GM21367 (cell line): ENCODE data around the gene NPY.
"Not testable (repeated sequence)": the region's sequence is repeated elsewhere in the genome, so short reads cannot be mapped to it uniquely, and the experiment has no call there.

Source experiments
- ATAC-seq: cut with Tn5 transposase; IDR thresholded peaks from one replicate; pipeline ENCODE4 v1.9.1; 2021; ENCODE audit not compliant: unreplicated experiment

The NPY gene

GRCh38 chr7:24283897-24284698 lies at the start of gene NPY:
Gene NPY, plus strand, starts transcription at chr7:24284190. Its CDS starts 1,051 bp downstream, at chr7:24285241.
- no peak for ATAC-seq

GRCh38 chr7:24239260-24239659 lies 44.7 kb upstream of the NPY start:
- ATAC-seq: no peak

GRCh38 chr7:24241206-24241605 lies 42.8 kb upstream of the NPY start:
- ATAC-seq: no peak

GRCh38 chr7:24244554-24244953 lies 39.4 kb upstream of the NPY start:
- no peak for ATAC-seq

- ATAC-seq: no peak
Measured at GRCh38 chr7:24245362-24245761, 38.6 kb upstream of the NPY start.

- no peak for ATAC-seq
Measured at GRCh38 chr7:24249266-24249665, 34.7 kb upstream of the NPY start.

GRCh38 chr7:24251568-24251967 lies 32.4 kb upstream of the NPY start:
- no peak for ATAC-seq

- no peak for ATAC-seq
Measured at GRCh38 chr7:24255139-24255538, 28.9 kb upstream of the NPY start.

GRCh38 chr7:24258324-24258723 lies 25.7 kb upstream of the NPY start:
- not testable (repeated sequence) for ATAC-seq

GRCh38 chr7:24271938-24272337 lies 12.1 kb upstream of the NPY start:
- ATAC-seq: no peak

GRCh38 chr7:24279512-24279911 lies 4.5 kb upstream of the NPY start:
- ATAC-seq: no peak

- no peak for ATAC-seq
Measured at GRCh38 chr7:24283554-24283896, 465 bp upstream of the NPY start.

- no peak for ATAC-seq
Measured at GRCh38 chr7:24284699-24285506, 913 bp downstream of the NPY start.

- ATAC-seq: peak; percentile 99
Measured at GRCh38 chr7:24290004-24290641, 6.1 kb downstream of the NPY start.

GRCh38 chr7:24291271-24291670 lies 7.3 kb downstream of the NPY start:
- ATAC-seq: no peak

- no peak for ATAC-seq
Measured at GRCh38 chr7:24297362-24297761, 13.4 kb downstream of the NPY start.

GRCh38 chr7:24298696-24299095 lies 14.7 kb downstream of the NPY start:
- ATAC-seq: no peak

GRCh38 chr7:24299192-24299591 lies 15.2 kb downstream of the NPY start:
- ATAC-seq: no peak

- no peak for ATAC-seq
Measured at GRCh38 chr7:24301703-24302102, 17.7 kb downstream of the NPY start.

- no peak for ATAC-seq
Measured at GRCh38 chr7:24304494-24305095, 20.6 kb downstream of the NPY start.

GRCh38 chr7:24307326-24307725 lies 23.3 kb downstream of the NPY start:
- no peak for ATAC-seq
